Coronary artery (tissue), 2 donors: Measurements from ENCODE around the gene FOXP1.

ENCODE experiments used
- DNase-seq: peaks from one replicate; pipeline ENCODE4 v3.0.0-alpha.2; 2017; ENCODE audit warnings: low spot score
- H3K27ac ChIP-seq, 2 donors: fragments of 200-600 bp; sonication (generic); one replicate each; pipeline ENCODE4 v1.5.1; 2016 to 2019
- H3K4me3 ChIP-seq: fragments of 200-600 bp; sonication (generic); 2 replicates; pipeline ENCODE4 v1.5.1; 2016; ENCODE audit warnings: mild to moderate bottlenecking, moderate library complexity
- TF ChIP-seq, protein P1 (sequence below): fragments of 200-600 bp; sonication (generic); IDR thresholded peaks from one replicate; pipeline ENCODE4 v1.5.1; 2019; ENCODE audit warnings: antibody characterized with exemption

Gene FOXP1

DNA sequence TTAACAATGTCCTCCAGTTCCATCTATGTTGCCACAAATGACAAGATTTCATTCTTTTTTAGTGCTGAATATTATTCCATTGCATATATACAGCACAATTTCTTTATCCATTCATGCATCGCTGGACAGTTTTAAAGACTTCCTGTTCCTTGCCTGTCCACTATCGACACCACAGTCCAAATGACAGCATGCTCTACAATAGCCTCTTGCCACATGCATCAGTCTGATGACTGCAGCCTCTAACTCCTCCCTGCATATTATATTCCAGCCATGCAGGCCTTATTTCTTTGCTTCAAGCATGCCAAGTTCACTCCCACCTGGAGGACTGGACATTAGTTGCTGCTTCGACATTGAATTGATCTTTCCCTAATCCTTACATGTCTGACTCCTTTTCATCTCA is 306.2 kb downstream of the FOXP1 start:
- no peak for DNase-seq
- TF ChIP-seq, protein P1, sequence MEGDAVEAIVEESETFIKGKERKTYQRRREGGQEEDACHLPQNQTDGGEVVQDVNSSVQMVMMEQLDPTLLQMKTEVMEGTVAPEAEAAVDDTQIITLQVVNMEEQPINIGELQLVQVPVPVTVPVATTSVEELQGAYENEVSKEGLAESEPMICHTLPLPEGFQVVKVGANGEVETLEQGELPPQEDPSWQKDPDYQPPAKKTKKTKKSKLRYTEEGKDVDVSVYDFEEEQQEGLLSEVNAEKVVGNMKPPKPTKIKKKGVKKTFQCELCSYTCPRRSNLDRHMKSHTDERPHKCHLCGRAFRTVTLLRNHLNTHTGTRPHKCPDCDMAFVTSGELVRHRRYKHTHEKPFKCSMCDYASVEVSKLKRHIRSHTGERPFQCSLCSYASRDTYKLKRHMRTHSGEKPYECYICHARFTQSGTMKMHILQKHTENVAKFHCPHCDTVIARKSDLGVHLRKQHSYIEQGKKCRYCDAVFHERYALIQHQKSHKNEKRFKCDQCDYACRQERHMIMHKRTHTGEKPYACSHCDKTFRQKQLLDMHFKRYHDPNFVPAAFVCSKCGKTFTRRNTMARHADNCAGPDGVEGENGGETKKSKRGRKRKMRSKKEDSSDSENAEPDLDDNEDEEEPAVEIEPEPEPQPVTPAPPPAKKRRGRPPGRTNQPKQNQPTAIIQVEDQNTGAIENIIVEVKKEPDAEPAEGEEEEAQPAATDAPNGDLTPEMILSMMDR = no peak
- H3K4me3 ChIP-seq = no peak overlapping the region
- H3K27ac ChIP-seq = no peak overlapping the region

DNA sequence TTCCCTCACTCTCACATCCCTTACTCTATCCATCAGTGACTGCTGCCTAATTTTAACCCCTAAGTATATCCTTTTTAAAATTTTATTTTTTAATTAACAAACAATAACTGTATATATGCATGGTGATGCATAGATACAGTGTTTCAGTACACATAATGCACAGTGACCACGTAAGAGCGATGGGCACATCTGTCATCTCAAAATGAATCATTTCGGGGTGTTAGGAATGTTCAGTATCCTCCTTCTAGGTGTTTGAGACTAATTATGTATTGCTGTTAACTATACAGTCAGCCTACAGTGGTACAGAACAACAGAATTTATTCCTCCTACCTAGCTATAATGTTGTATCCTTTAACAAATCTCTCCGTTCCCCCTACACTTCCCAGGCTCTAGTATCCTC is 307.0 kb downstream of the FOXP1 start:
- no peak for DNase-seq
- H3K4me3 ChIP-seq = no peak overlapping the region
- H3K27ac ChIP-seq = no peak overlapping the region
- TF ChIP-seq, protein P1 = no peak

DNA sequence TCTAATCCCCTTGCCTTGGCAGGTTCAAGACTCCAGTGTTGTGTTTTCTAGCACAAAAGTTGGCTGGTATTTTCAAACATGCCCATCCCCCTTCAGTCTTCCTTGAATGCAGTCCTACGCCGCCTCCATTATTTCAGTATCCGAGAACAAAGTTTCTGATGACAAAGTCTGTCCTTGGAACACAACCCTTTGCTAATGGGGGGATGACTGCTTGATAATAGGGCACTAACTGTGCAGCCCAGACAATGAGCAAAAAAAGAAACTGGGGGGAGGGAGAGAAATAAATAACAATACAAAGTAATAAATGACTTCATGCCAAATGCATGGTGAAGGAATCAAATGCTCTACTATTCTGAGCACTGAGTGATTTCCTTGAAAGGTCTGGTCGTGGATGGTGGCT is 310.1 kb downstream of the FOXP1 start:
- TF ChIP-seq, protein P1 = no peak
- H3K4me3 ChIP-seq = no peak overlapping the region
- DNase-seq = no peak
- H3K27ac ChIP-seq = no peak overlapping the region

DNA sequence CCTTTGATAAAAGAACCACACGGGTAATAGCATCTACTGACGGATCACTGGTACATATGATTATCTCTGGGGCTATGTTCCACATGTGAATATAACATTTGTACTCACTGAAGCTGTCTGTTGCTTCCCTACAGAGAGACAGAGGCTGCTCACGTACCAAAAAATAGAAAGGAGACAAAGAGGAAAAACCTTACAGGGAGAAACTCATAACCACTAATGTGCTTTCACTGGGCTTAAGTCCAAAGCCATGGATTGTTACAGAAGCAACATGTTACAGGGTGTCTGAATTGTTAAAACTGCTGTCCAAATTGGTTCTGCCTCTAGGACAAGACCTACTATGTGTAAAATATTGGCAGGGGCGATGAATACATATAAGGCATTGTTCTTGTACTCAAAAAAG is 311.9 kb downstream of the FOXP1 start:
- no peak overlapping the region for H3K27ac ChIP-seq
- no peak overlapping the region for H3K4me3 ChIP-seq
- DNase-seq = no peak
- TF ChIP-seq, protein P1 = no peak

DNA sequence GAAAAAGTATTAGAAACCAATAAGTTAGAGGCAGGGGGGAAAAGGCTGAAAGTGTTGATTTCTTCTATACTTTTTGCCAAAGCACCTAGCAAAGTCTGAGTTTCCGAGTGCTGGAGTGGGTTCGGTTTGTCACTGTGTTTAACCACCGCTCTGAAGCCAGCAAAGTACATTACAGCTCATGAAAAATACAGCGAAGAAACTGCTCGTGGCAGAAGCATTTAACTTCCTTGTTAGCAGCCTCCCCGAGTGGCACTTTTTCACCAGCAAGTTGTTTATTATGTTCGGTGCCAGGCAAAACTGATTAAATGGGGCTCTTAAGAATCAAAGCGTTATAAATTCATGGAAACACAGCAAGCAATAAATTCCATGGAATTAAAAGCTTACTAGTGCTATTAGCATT is 313.6 kb downstream of the FOXP1 start:
- H3K4me3 ChIP-seq = no peak overlapping the region
- no peak overlapping the region for H3K27ac ChIP-seq
- DNase-seq = no peak
- TF ChIP-seq, protein P1 = no peak

DNA sequence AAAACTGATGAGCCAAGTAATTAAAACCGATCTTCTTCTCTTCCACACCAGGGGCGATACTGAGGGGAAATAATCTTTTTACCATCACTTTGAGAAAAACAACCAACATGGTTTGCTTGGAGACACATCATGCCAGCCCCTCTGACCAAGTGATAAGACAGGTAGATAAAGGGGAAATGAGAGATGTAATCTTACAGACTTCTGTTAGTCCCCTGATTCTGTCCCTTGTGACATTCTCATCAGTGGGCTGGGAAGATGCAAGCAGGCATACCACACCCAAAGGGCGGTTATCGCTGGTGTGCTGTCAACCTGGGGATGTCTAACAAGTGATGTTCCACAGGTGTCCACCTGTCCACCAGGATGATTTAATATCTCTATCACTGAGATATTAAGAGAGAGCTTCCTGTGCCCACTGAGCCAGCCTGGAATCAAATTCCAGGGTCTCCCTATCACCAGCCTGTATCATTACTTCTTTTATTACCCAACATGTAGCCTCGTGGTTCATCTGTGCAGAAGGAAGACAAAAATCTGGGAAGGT is 315.0 kb downstream of the FOXP1 start:
- no peak for DNase-seq
- H3K27ac ChIP-seq = no peak overlapping the region
- H3K4me3 ChIP-seq = no peak overlapping the region
- TF ChIP-seq, protein P1 = no peak

DNA sequence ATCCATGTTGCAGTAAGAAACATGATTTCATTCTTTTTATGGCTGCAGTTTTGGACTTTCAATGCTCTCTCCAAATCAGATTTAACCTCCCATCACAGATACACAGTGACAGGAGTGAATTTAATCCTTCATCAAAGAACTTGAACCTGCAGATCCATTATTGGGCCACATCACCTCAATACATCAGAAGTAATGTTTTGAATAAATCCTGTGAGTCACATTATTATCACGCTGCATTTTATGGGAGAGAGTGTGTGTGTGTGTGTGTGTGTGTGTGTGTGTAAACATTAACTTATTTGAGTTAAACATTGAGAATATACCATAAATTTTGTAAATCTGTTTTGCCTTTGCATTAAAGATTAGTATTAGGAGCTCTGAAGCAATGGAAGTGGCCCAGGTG is 316.7 kb downstream of the FOXP1 start:
- TF ChIP-seq, protein P1 = no peak
- no peak for DNase-seq
- Histone ChIP-seq H3K4me3 (no peak overlapping the region), H3K27ac (no peak overlapping the region)
